B cell (primary cell): Measurements from ENCODE around the gene ABCG1. TPM values are rescaled to one million over a fixed set of nuclear protein-coding genes. Genes with fewer than 3 reads are reported as not detected.

ENCODE experiments used
- ATAC-seq: fragments of 200-7000 bp; cut with Tn5 transposase; one replicate; pipeline ENCODE4 v1.10.0; 2021; ENCODE audit warnings: low read depth, mild to moderate bottlenecking, moderate number of reproducible peaks, moderate library complexity
- CTCF ChIA-PET: fragments of 350-600 bp; sonication (Branson Sonifier 250); formaldehyde crosslinking; loops from one replicate; lab custom pipeline; 2021; ENCODE audit warnings: antibody characterized with exemption, inconsistent platforms; lab: Charles Lee
- POLR2A ChIA-PET: fragments of 350-600 bp; sonication (Branson Sonifier 250); formaldehyde crosslinking; loops from one replicate; lab custom pipeline; 2021; ENCODE audit warnings: antibody characterized with exemption; lab: Charles Lee
- DNase-seq: peaks from one replicate; pipeline ENCODE4 v3.0.0; 2013
- H2AFZ ChIP-seq: 2 replicates; pipeline ENCODE4 v1.6.1; 2012; ENCODE audit warnings: mild to moderate bottlenecking, low read depth, low read length; ENCODE audit not compliant: insufficient read depth, poor library complexity, severe bottlenecking
- H3K27ac ChIP-seq, 2 donors: 1 replicate in 1 of 2; 2 replicates in 1 of 2; pipeline ENCODE4 v1.5.1; 2012 to 2013; ENCODE audit warnings: low read length in 2 of 2, mild to moderate bottlenecking in 2 of 2, moderate library complexity in 1 of 2
- H3K27me3 ChIP-seq, 4 experiments: fragments of 200-600 bp in 1 of 4; sonication (generic) in 1 of 4; replicated peaks in 1 of 4; 1 replicate in 2 of 4; 2 replicates in 2 of 4; pipeline versions ENCODE4 v1.6.1 to v1.7.0; 2013 to 2016; ENCODE audit warnings: low read length in 3 of 4, mild to moderate bottlenecking in 2 of 4, mixed read lengths in 1 of 4, moderate library complexity in 1 of 4; ENCODE audit not compliant: insufficient read depth in 4 of 4, control insufficient read depth in 3 of 4; ENCODE audit errors: control extremely low read depth in 1 of 4
- H3K36me3 ChIP-seq, 2 experiments: replicated peaks in 1 of 2; 1 replicate in 1 of 2; 2 replicates in 1 of 2; pipeline versions ENCODE4 v1.6.1 to v1.7.1; 2013; ENCODE audit warnings: low read length in 1 of 2; ENCODE audit not compliant: insufficient read depth in 2 of 2, control insufficient read depth in 1 of 2; ENCODE audit errors: control extremely low read depth in 1 of 2, extremely low read depth in 1 of 2
- H3K4me1 ChIP-seq, 2 donors: fragments of 200-600 bp in 1 of 2; sonication (generic) in 1 of 2; 1 replicate in 1 of 2; 2 replicates in 1 of 2; pipeline versions ENCODE4 v1.5.1 to v1.6.1; 2013 to 2017; ENCODE audit warnings: low read length in 2 of 2; ENCODE audit not compliant: control insufficient read depth in 2 of 2, insufficient read depth in 2 of 2
- H3K4me2 ChIP-seq: replicated peaks from 2 replicates; pipeline ENCODE3; 2012; ENCODE audit warnings: mild to moderate bottlenecking, low read depth, low read length; ENCODE audit not compliant: poor library complexity, severe bottlenecking
- H3K4me3 ChIP-seq, 5 experiments: fragments of 200-600 bp in 1 of 5; sonication (generic) in 1 of 5; 1 replicate in 3 of 5; 2 replicates in 2 of 5; pipeline versions ENCODE4 v1.5.1 to v1.7.0; 2011 to 2016; ENCODE audit warnings: low read length in 4 of 5, mild to moderate bottlenecking in 4 of 5, low read depth in 2 of 5, control low read depth in 1 of 5, moderate library complexity in 1 of 5; ENCODE audit not compliant: insufficient read depth in 1 of 5; ENCODE audit errors: control extremely low read depth in 1 of 5, extremely low read depth in 1 of 5
- H3K79me2 ChIP-seq: fragments of 200-600 bp; sonication (generic); one replicate; pipeline ENCODE4 v1.6.0; 2016; ENCODE audit warnings: low read length; ENCODE audit not compliant: control insufficient read depth, insufficient read depth
- H3K9ac ChIP-seq: fragments of 200-600 bp; sonication (generic); 2 replicates; pipeline ENCODE4 v1.6.1; 2017; ENCODE audit warnings: mild to moderate bottlenecking, low read length, moderate library complexity
- H3K9me3 ChIP-seq, 3 donors: one replicate each; pipeline versions ENCODE4 v1.6.1 to v1.7.1; 2013; ENCODE audit warnings: low read length in 2 of 3; ENCODE audit not compliant: control insufficient read depth in 2 of 3, insufficient read depth in 1 of 3; ENCODE audit errors: control extremely low read depth in 1 of 3
- H4K20me1 ChIP-seq: 2 replicates; pipeline ENCODE4 v1.6.0; 2012; ENCODE audit warnings: mild to moderate bottlenecking, low read length; ENCODE audit not compliant: insufficient read depth, control insufficient read depth, poor library complexity, severe bottlenecking
- H3K27ac Mint-ChIP-seq: one replicate; pipeline ENCODE4 v1.8.0; 2021; ENCODE audit warnings: mixed read lengths
- H3K27me3 Mint-ChIP-seq: one replicate; pipeline ENCODE4 v1.8.0; 2021; ENCODE audit warnings: mixed read lengths
- H3K4me1 Mint-ChIP-seq: one replicate; pipeline ENCODE4 v1.8.0; 2021; ENCODE audit warnings: mixed read lengths
- H3K4me3 Mint-ChIP-seq: one replicate; pipeline ENCODE4 v1.8.0; 2021; ENCODE audit warnings: mixed read lengths
- H3K9me3 Mint-ChIP-seq: one replicate; pipeline ENCODE4 v1.8.0; 2022; ENCODE audit warnings: mixed read lengths; ENCODE audit not compliant: insufficient read depth
- EZH2 ChIP-seq: IDR thresholded peaks from 2 replicates; pipeline ENCODE4 v1.6.1; 2012; ENCODE audit warnings: borderline replicate concordance, low read depth, mild to moderate bottlenecking, moderate library complexity, low read length; ENCODE audit not compliant: insufficient read depth, poor library complexity, severe bottlenecking
- WGBS: methylation state at CpG from one replicate; pipeline ENCODE4 v1.1.5; 2013; ENCODE audit warnings: missing lambda C conversion rate; ENCODE audit not compliant: insufficient coverage; 5-methylcytosine and 5-hydroxymethylcytosine counted together
- intact Hi-C: fragments of 100-400 bp; cut with micrococcal nuclease; formaldehyde crosslinking; loops from one replicate; pipeline ENCODE4 v1.10.0; 2022
- polyA plus RNA-seq: library from polyadenylated mRNA; depleted of rRNA; stranded (reverse); fragments of >200 nt; gene quantifications from 2 replicates; pipeline ENCODE4 v1.2.3, GENCODE V29; 2012
- total RNA-seq, 2 donors: library from RNA; stranded (reverse); fragments of 120-200 nt in 1 of 2; gene quantifications; 1 replicate in 1 of 2; 2 replicates in 1 of 2; pipeline versions ENCODE4 v1.2.3 to v1.2.4, GENCODE V29; 2013 to 2022
- TF ChIP-seq, protein P1 (sequence below): fragments of 200-600 bp; IDR thresholded peaks from one replicate; pipeline ENCODE4 v1.8.0; 2022; ENCODE audit warnings: antibody characterized with exemption, mild to moderate bottlenecking

ABCG1 gene
- total and polyA plus RNA-seq, 2 donors (not counting 1 experiment from before 2014, with no cell fraction given) = 8.7 to 27.5 TPM

DNA sequence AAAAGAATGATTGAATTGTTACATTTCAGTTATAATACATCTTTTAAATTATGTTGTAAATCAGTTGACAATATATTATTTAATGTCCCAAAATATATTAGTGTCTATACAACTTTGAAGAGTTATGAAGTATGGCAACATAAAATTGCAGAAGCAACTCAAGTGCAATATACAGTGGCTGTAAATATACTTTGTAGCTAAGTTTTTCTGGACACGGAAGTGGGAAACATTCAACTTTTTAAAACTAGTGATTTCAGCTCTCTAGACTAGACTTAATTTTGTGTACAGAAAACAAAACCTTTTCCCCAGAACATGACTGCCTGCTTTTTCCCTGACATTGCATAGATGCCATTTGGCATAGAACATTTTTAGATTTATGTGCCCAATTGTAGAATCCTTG lies 29.5 kb upstream of the ABCG1 start:
- Histone ChIP-seq H3K9ac (no peak overlapping the region), H2AFZ (no peak overlapping the region), H4K20me1 (no peaks in the 10 kb centered on the region), H3K36me3 (no peaks in the 10 kb centered on the region), H3K27ac (no peak overlapping the region), H3K4me2 (no peak overlapping the region), H3K9me3 (peaks cover 0 to 5% (median 0%) of the 10 kb centered on the region in 3 donors), H3K4me1 (peaks cover 35 to 50% of the 10 kb centered on the region in 2 donors), H3K79me2 (no peaks in the 10 kb centered on the region), H3K27me3 (no peaks in the 10 kb centered on the region), H3K4me3 (no peak overlapping the region)
- no peak overlapping the region for H3K27ac Mint-ChIP-seq
- intact Hi-C loops = no loop called here
- H3K9me3 Mint-ChIP-seq = no peaks in the 10 kb centered on the region
- H3K4me3 Mint-ChIP-seq = no peak overlapping the region
- POLR2A ChIA-PET = no interaction called here
- TF ChIP-seq, protein P1, sequence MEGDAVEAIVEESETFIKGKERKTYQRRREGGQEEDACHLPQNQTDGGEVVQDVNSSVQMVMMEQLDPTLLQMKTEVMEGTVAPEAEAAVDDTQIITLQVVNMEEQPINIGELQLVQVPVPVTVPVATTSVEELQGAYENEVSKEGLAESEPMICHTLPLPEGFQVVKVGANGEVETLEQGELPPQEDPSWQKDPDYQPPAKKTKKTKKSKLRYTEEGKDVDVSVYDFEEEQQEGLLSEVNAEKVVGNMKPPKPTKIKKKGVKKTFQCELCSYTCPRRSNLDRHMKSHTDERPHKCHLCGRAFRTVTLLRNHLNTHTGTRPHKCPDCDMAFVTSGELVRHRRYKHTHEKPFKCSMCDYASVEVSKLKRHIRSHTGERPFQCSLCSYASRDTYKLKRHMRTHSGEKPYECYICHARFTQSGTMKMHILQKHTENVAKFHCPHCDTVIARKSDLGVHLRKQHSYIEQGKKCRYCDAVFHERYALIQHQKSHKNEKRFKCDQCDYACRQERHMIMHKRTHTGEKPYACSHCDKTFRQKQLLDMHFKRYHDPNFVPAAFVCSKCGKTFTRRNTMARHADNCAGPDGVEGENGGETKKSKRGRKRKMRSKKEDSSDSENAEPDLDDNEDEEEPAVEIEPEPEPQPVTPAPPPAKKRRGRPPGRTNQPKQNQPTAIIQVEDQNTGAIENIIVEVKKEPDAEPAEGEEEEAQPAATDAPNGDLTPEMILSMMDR = no peak
- TF ChIP-seq EZH2 = no peak
- 50% methylated on average over 1 of the region's 1 CpG for WGBS
- H3K4me1 Mint-ChIP-seq = peaks cover 50% of the 10 kb centered on the region
- no peak for ATAC-seq
- CTCF ChIA-PET = interaction anchor here (1.4 to 2.6 kb wide), 5 partner anchors 11 to 44 kb away, joined by 4 to 6 read pairs (median 5); no protein-coding TSS in a partner anchor
- H3K27me3 Mint-ChIP-seq = no peaks in the 10 kb centered on the region
- DNase-seq = no peak

DNA sequence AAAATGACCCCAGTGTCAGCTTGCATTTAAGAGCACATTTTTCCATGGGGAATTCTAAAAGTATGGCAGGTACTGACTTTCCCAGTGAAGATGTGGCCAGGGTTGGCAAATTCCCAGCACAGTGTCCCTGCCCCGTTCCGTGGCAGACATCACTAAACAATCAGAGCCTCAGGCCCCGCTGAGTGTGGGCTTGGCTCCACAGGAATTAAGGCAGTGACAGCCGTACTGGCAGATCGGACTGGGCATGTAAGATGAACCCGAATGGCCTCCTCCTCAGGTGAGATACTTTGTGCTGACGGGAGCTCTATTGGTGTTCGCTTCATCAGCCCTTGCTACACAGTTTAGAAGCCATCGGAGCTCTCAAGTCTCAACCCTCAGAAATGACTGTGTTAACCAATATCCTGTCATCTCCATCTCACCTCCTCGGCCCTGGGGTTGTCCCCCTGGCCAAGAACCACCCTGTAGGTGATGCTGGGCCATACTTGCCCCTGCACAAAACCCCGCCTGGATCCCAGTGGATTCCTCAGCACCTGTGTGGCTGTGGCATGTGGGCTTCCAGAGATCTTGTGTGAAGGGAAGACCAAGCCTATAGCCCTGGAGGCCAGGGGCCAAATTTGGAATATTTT lies 29.0 kb upstream of the ABCG1 start:
- H3K36me3 ChIP-seq = no peaks in the 10 kb centered on the region
- no peak overlapping the region for H3K4me3 ChIP-seq
- no peak overlapping the region for H3K27ac ChIP-seq
- peaks cover 0 to 5% (median 0%) of the 10 kb centered on the region in 3 donors for H3K9me3 ChIP-seq
- Mint-ChIP-seq H3K27me3 (no peaks in the 10 kb centered on the region), H3K4me1 (peaks cover 50% of the 10 kb centered on the region), H3K4me3 (no peak overlapping the region), H3K9me3 (no peaks in the 10 kb centered on the region), H3K27ac (no peak overlapping the region)
- no peak overlapping the region for H3K9ac ChIP-seq
- no peak for ATAC-seq
- 95% methylated on average over 10 of the region's 11 CpGs for WGBS
- H3K79me2 ChIP-seq = no peaks in the 10 kb centered on the region
- no peak for DNase-seq
- no peaks in the 10 kb centered on the region for H3K27me3 ChIP-seq
- H3K4me1 ChIP-seq = peaks cover 35 to 51% of the 10 kb centered on the region in 2 donors
- CTCF ChIA-PET = interaction anchor here (1.0 to 2.6 kb wide), 5 partner anchors 25 to 46 kb away, joined by 3 to 7 read pairs (median 5); no protein-coding TSS in a partner anchor
- H3K4me2 ChIP-seq = no peak overlapping the region
- no peaks in the 10 kb centered on the region for H4K20me1 ChIP-seq
- TF ChIP-seq, protein P1 = no peak
- no peak for TF ChIP-seq EZH2
- H2AFZ ChIP-seq = no peak overlapping the region
- POLR2A ChIA-PET = no interaction called here
- intact Hi-C loops = no loop called here
